Measurements from ENCODE around the gene STXBP1.

GRCh38 chr9:127580879-127581475, 31.1 kb upstream of the STXBP1 start:
- TF ChIP-seq, protein P1, sequence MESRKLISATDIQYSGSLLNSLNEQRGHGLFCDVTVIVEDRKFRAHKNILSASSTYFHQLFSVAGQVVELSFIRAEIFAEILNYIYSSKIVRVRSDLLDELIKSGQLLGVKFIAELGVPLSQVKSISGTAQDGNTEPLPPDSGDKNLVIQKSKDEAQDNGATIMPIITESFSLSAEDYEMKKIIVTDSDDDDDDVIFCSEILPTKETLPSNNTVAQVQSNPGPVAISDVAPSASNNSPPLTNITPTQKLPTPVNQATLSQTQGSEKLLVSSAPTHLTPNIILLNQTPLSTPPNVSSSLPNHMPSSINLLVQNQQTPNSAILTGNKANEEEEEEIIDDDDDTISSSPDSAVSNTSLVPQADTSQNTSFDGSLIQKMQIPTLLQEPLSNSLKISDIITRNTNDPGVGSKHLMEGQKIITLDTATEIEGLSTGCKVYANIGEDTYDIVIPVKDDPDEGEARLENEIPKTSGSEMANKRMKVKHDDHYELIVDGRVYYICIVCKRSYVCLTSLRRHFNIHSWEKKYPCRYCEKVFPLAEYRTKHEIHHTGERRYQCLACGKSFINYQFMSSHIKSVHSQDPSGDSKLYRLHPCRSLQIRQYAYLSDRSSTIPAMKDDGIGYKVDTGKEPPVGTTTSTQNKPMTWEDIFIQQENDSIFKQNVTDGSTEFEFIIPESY (IDR thresholded peaks at IDR 0.05; ENCODE audit: extremely low read depth, insufficient replicate concordance, low read length) = no peak
- TF ChIP-seq REST (IDR thresholded peaks at IDR 0.05; ENCODE audit: low read depth) (no peak), EGR1 (IDR thresholded peaks at IDR 0.05; ENCODE audit: low read depth) (no peak), EZH2 (IDR thresholded peaks at IDR 0.05) (no peak), CTCF (IDR thresholded peaks at IDR 0.05 in 2 of 3, conservative IDR thresholded peaks at IDR 0.05 in 1 of 3; ENCODE audit: borderline replicate concordance in 1 of 3, insufficient read depth in 1 of 3, low read depth in 2 of 3, low read length in 2 of 3) (no peak), POLR2AphosphoS5 (IDR thresholded peaks at IDR 0.05; ENCODE audit: low read depth, low read length) (no peak), SP1 (IDR thresholded peaks at IDR 0.05; ENCODE audit: low read depth) (no peak), POLR2A (IDR thresholded peaks at IDR 0.05; ENCODE audit: borderline replicate concordance, extremely low read depth, insufficient read depth, insufficient read length) (no peak), EZH2phosphoT487 (IDR thresholded peaks at IDR 0.05; ENCODE audit: borderline replicate concordance) (no peak), ZNF274 (IDR thresholded peaks at IDR 0.05; ENCODE audit: low read depth, low read length) (no peak), TCF7L2 (IDR thresholded peaks at IDR 0.05; ENCODE audit: borderline replicate concordance, extremely low read depth, insufficient read depth, insufficient read length) (no peak)
- TF ChIP-seq, protein P2, sequence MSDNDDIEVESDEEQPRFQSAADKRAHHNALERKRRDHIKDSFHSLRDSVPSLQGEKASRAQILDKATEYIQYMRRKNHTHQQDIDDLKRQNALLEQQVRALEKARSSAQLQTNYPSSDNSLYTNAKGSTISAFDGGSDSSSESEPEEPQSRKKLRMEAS (IDR thresholded peaks at IDR 0.05) = no peak
